IPS-15b (cell line): ENCODE results near the gene YPEL3.

ENCODE experiments used
- H3K27me3 ChIP-seq: one replicate; pipeline ENCODE4 v1.6.1; 2013; ENCODE audit warnings: low read length; ENCODE audit not compliant: control insufficient read depth, insufficient read depth
- H3K36me3 ChIP-seq: one replicate; pipeline ENCODE4 v1.6.1; 2013; ENCODE audit warnings: low read length; ENCODE audit not compliant: control insufficient read depth, insufficient read depth
- H3K4me1 ChIP-seq: one replicate; pipeline ENCODE4 v1.6.1; 2013; ENCODE audit warnings: mild to moderate bottlenecking, low read length; ENCODE audit not compliant: control insufficient read depth, insufficient read depth
- H3K4me3 ChIP-seq: one replicate; pipeline ENCODE4 v1.5.1; 2013; ENCODE audit warnings: low read depth, low read length
- H3K9ac ChIP-seq: one replicate; pipeline ENCODE4 v1.6.1; 2013; ENCODE audit warnings: low read depth, mild to moderate bottlenecking, low read length
- H3K9me3 ChIP-seq: one replicate; pipeline ENCODE4 v1.6.1; 2013; ENCODE audit warnings: mild to moderate bottlenecking, low read length; ENCODE audit not compliant: control insufficient read depth, insufficient read depth

The YPEL3 gene

DNA sequence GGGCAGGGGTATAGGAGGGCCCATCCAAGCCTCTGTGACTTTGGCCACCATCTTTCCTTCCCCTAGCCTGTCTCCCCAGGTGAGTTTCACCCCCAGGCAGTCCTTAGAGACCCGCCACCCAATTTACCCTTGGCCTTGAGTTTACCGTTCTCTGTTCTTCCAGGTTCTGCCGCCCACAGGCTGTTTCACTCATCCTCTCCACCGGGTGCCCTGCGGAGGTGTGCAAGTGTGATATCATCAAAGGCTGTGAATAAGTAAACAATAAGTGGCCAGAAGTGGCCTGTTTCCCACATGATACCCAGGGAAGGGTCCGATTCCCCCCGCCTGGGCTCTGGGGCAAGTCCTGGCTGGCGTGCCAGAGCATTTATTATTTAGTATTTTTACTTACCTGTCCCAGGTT is 49.8 kb downstream of the YPEL3 start:
- Histone ChIP-seq H3K36me3 (no peaks in the 10 kb centered on the region), H3K9ac (no peak overlapping the region), H3K4me3 (no peak overlapping the region), H3K4me1 (no peaks in the 10 kb centered on the region), H3K27me3 (peaks cover 5% of the 10 kb centered on the region), H3K9me3 (no peaks in the 10 kb centered on the region)
